ENCODE measurements around the gene RBBP5.
"Not testable (repeated sequence)": the region's sequence is repeated elsewhere in the genome, so short reads cannot be mapped to it uniquely, and the experiment has no call there.

The RBBP5 gene

DNA sequence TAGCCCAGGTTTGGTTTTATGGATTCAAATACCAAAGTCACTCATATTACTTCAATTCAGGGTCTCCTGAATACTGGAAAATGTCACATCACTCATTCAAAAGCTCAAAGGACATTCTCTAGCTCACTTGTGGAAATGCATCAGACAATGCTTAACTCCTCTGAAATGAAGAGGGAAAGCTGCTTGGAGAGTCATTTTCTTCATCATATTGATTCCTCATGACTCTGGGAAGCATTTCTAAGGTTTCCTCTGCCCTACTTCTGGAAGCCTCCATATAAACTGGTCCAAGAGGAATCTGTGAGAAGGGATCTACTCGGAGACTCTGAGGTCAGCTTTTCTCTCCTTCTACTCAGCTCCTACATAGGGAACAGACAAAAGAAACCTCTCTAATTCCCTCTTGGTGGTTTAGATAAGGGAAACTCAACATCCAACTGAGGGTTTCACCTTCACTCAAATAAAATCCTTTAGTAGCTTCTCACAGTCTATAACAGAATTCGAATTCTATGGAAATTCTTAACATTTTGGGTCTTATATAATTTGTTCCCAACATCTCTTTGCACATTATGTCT, 36.4 kb upstream of the RBBP5 start:
- Histone ChIP-seq H3K9me3 (replicated peaks in 1 of 2; ENCODE audit: control insufficient read depth in 2 of 2, insufficient read depth in 1 of 2, low read depth in 1 of 2, low read length in 2 of 2) (peaks cover 10 to 24% of the 10 kb centered on the region in 2 donors), H4K91ac (ENCODE audit: low read depth, low read length, poor library complexity) (no peak overlapping the region), H3K4me1 (ENCODE audit: control insufficient read depth in 2 of 2, insufficient read depth in 1 of 2, low read depth in 1 of 2, low read length in 2 of 2) (no peaks in the 10 kb centered on the region), H3K18ac (ENCODE audit: low read length) (no peak overlapping the region), H3K27ac (replicated peaks; ENCODE audit: low read length) (no peak overlapping the region), H3K9ac (ENCODE audit: low read depth, low read length, poor library complexity) (no peak overlapping the region), H3K36me3 (replicated peaks in 1 of 2; ENCODE audit: control insufficient read depth in 2 of 2, insufficient read depth in 2 of 2, low read length in 2 of 2) (peaks cover 38 to 89% of the 10 kb centered on the region in 2 donors), H3K27me3 (ENCODE audit: control insufficient read depth in 3 of 3, insufficient read depth in 3 of 3, low read depth in 1 of 3, low read length in 3 of 3) (no peaks in the 10 kb centered on the region), H3K4me3 (ENCODE audit: low read length in 2 of 2) (no peak overlapping the region), H2AFZ (ENCODE audit: low read length) (no peak overlapping the region), H3K23ac (ENCODE audit: low read depth, low read length, poor library complexity) (no peak overlapping the region), H3K79me1 (ENCODE audit: low read depth, low read length) (no peaks in the 10 kb centered on the region), H3K4me2 (ENCODE audit: insufficient read depth, low read length, poor library complexity, severe bottlenecking) (no peak overlapping the region), H2BK120ac (ENCODE audit: low read depth, low read length) (no peak overlapping the region), H2AK5ac (ENCODE audit: low read depth, low read length) (no peak overlapping the region), H3K14ac (ENCODE audit: low read length) (no peak overlapping the region), H2BK5ac (ENCODE audit: low read length) (no peak overlapping the region), H4K8ac (ENCODE audit: low read depth, low read length) (no peak overlapping the region), H2BK15ac (ENCODE audit: low read length) (no peak overlapping the region), H3K4ac (ENCODE audit: low read length) (no peak overlapping the region), H2BK12ac (ENCODE audit: low read length) (no peak overlapping the region)
- whole genome bisulfite sequencing, 2 donors (ENCODE audit: extremely low coverage in 2 of 2, insufficient read length in 2 of 2, insufficient replicate concordance in 1 of 2), result no CpG with 5 or more reads among the region's 2 CpGs
- DNase-seq (ENCODE audit: low spot score), result no peak

DNA sequence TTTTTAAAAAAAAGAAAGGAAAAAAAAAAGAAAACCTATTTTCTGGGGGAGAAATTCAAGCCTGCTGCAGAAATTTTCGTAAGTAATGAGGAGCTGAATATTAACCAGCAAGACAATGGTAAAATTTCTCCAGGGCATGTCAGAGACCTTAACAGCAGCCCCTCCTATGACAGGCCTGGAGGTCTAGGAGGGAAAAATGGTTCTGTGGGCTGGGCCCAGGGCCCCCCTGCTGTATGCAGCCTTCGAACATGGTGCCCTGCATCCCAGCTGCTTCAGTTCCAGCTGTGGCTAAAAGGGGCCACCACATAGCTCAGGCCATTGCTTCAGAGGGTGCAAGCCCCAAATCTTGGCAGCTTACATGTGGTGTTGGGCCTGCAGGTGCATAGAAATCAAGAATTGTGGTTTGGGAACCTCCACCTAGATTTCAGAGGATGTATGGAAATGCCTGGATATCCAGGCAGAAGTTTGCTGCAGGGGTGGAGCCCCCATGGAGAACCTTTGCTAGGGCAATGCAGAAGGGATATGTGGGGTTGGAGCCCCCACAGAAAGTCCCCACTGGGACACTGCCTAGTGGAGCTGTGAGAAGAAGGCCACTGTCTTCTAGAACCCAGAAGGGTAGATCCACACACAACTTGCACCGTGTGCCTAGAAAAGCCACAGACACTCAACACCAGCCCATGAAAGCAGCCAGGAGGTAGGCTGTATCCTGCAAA, 34.0 kb upstream of the RBBP5 start:
- not testable (repeated sequence) for H3K4ac ChIP-seq (ENCODE audit: low read length); H3K4me3 ChIP-seq (ENCODE audit: low read length in 2 of 2); H2BK12ac ChIP-seq (ENCODE audit: low read length); H2BK5ac ChIP-seq (ENCODE audit: low read length); H2AFZ ChIP-seq (ENCODE audit: low read length); H3K79me1 ChIP-seq (ENCODE audit: low read depth, low read length); DNase-seq (ENCODE audit: low spot score); H2BK120ac ChIP-seq (ENCODE audit: low read depth, low read length); H4K8ac ChIP-seq (ENCODE audit: low read depth, low read length); H3K14ac ChIP-seq (ENCODE audit: low read length); H3K27ac ChIP-seq (replicated peaks; ENCODE audit: low read length); H3K18ac ChIP-seq (ENCODE audit: low read length); H3K4me1 ChIP-seq (ENCODE audit: control insufficient read depth in 2 of 2, insufficient read depth in 1 of 2, low read depth in 1 of 2, low read length in 2 of 2); H2AK5ac ChIP-seq (ENCODE audit: low read depth, low read length); H2BK15ac ChIP-seq (ENCODE audit: low read length); H3K27me3 ChIP-seq (ENCODE audit: control insufficient read depth in 3 of 3, insufficient read depth in 3 of 3, low read depth in 1 of 3, low read length in 3 of 3); H3K23ac ChIP-seq (ENCODE audit: low read depth, low read length, poor library complexity); H3K9ac ChIP-seq (ENCODE audit: low read depth, low read length, poor library complexity); H3K4me2 ChIP-seq (ENCODE audit: insufficient read depth, low read length, poor library complexity, severe bottlenecking); H4K91ac ChIP-seq (ENCODE audit: low read depth, low read length, poor library complexity)
- H3K36me3 ChIP-seq (replicated peaks in 1 of 2; ENCODE audit: control insufficient read depth in 2 of 2, insufficient read depth in 2 of 2, low read length in 2 of 2), result peaks cover 32 to 80% of the 10 kb centered on the region in 2 donors
- H3K9me3 ChIP-seq (replicated peaks in 1 of 2; ENCODE audit: control insufficient read depth in 2 of 2, insufficient read depth in 1 of 2, low read depth in 1 of 2, low read length in 2 of 2), result peaks cover 10 to 24% of the 10 kb centered on the region in 2 donors
- WGBS, 2 donors (ENCODE audit: extremely low coverage in 2 of 2, insufficient read length in 2 of 2, insufficient replicate concordance in 1 of 2), result no CpG with 5 or more reads among the region's 3 CpGs

DNA sequence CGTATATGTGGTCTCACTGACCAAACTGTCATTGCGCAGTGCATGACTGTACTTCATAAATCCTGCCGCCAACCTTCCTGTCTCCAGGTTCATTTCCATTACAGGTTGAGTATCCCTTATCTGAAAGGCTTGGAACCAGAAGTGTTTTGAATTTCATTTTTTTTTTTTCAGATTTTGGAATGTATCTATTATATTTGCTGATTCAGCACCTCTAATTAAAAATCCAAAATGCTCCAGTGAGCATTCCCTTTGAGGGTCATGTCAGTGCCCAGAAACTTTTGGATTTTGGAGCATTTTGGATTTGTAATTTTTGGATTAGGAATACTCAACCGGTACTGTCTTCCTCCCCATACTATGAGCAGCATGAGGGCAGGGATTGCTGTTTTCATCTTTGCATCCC, 30.7 kb upstream of the RBBP5 start:
- no CpG with 5 or more reads among the region's 4 CpGs for WGBS, 2 donors (ENCODE audit: extremely low coverage in 2 of 2, insufficient read length in 2 of 2, insufficient replicate concordance in 1 of 2)
- no peak overlapping the region for H2BK15ac ChIP-seq (ENCODE audit: low read length)
- H3K4me2 ChIP-seq (ENCODE audit: insufficient read depth, low read length, poor library complexity, severe bottlenecking), result no peak overlapping the region
- H3K79me1 ChIP-seq (ENCODE audit: low read depth, low read length), result no peaks in the 10 kb centered on the region
- peaks cover 10 to 18% of the 10 kb centered on the region in 2 donors for H3K9me3 ChIP-seq (replicated peaks in 1 of 2; ENCODE audit: control insufficient read depth in 2 of 2, insufficient read depth in 1 of 2, low read depth in 1 of 2, low read length in 2 of 2)
- no peak overlapping the region for H2BK5ac ChIP-seq (ENCODE audit: low read length)
- H3K27ac ChIP-seq (replicated peaks; ENCODE audit: low read length), result no peak overlapping the region
- H2BK120ac ChIP-seq (ENCODE audit: low read depth, low read length), result no peak overlapping the region
- no peak overlapping the region for H2AK5ac ChIP-seq (ENCODE audit: low read depth, low read length)
- peaks cover 25 to 79% of the 10 kb centered on the region in 2 donors for H3K36me3 ChIP-seq (replicated peaks in 1 of 2; ENCODE audit: control insufficient read depth in 2 of 2, insufficient read depth in 2 of 2, low read length in 2 of 2)
- H3K23ac ChIP-seq (ENCODE audit: low read depth, low read length, poor library complexity), result no peak overlapping the region
- H2AFZ ChIP-seq (ENCODE audit: low read length), result no peak overlapping the region
- H4K8ac ChIP-seq (ENCODE audit: low read depth, low read length), result no peak overlapping the region
- no peak overlapping the region for H3K4ac ChIP-seq (ENCODE audit: low read length)
- H3K9ac ChIP-seq (ENCODE audit: low read depth, low read length, poor library complexity), result no peak overlapping the region
- H3K14ac ChIP-seq (ENCODE audit: low read length), result no peak overlapping the region
- H3K4me3 ChIP-seq (ENCODE audit: low read length in 2 of 2), result no peak overlapping the region
- H3K18ac ChIP-seq (ENCODE audit: low read length), result no peak overlapping the region
- no peak overlapping the region for H4K91ac ChIP-seq (ENCODE audit: low read depth, low read length, poor library complexity)
- no peak overlapping the region for H2BK12ac ChIP-seq (ENCODE audit: low read length)
- DNase-seq (ENCODE audit: low spot score), result no peak
- H3K27me3 ChIP-seq (ENCODE audit: control insufficient read depth in 3 of 3, insufficient read depth in 3 of 3, low read depth in 1 of 3, low read length in 3 of 3), result no peaks in the 10 kb centered on the region
- peaks cover 0 to 2% of the 10 kb centered on the region in 2 donors for H3K4me1 ChIP-seq (ENCODE audit: control insufficient read depth in 2 of 2, insufficient read depth in 1 of 2, low read depth in 1 of 2, low read length in 2 of 2)

DNA sequence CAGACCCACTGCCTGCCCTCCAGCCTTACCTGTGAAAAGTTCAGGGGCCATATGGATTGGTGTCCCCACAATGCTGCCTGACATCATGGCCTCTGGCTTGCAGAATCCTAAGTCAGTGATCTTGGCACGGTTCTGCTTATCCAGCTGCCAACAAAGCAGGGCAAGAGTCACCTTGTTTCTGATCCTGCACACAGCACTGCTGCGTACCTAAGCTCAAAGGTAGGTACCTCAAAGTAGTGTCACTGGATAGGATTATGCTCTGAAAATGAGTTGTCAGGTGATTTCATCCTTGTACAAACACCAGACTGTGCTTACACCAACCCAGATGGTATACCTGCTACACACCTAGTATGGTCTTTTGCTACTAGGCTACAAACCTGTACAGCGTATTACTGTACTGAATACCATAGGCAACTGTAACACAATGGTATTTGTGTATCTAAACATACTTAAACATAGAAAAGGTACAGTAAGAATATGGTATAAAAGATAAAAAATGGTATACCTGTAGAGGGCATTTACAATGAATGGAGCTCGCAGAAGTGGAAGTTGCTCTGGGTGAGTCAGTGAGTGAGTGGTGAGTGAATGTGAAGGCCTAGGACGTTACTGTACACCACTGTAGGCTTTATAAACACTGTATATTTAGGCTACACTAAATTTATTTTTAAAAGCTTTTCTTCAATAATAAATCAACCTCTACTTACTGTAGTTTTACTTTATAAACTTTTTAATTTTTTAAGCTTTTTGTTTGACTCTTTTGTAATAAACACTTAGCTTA, 29.1 kb upstream of the RBBP5 start:
- H3K4me1 ChIP-seq (ENCODE audit: control insufficient read depth in 2 of 2, insufficient read depth in 1 of 2, low read depth in 1 of 2, low read length in 2 of 2), result peaks cover 0 to 3% of the 10 kb centered on the region in 2 donors
- H3K14ac ChIP-seq (ENCODE audit: low read length), result no peak overlapping the region
- H3K9me3 ChIP-seq (replicated peaks in 1 of 2; ENCODE audit: control insufficient read depth in 2 of 2, insufficient read depth in 1 of 2, low read depth in 1 of 2, low read length in 2 of 2), result peaks cover 3% of the 10 kb centered on the region in 2 donors
- no CpG with 5 or more reads among the region's 5 CpGs for WGBS, 2 donors (ENCODE audit: extremely low coverage in 2 of 2, insufficient read length in 2 of 2, insufficient replicate concordance in 1 of 2)
- H3K27ac ChIP-seq (replicated peaks; ENCODE audit: low read length), result no peak overlapping the region
- H2BK15ac ChIP-seq (ENCODE audit: low read length), result no peak overlapping the region
- H3K9ac ChIP-seq (ENCODE audit: low read depth, low read length, poor library complexity), result no peak overlapping the region
- peaks cover 16 to 72% of the 10 kb centered on the region in 2 donors for H3K36me3 ChIP-seq (replicated peaks in 1 of 2; ENCODE audit: control insufficient read depth in 2 of 2, insufficient read depth in 2 of 2, low read length in 2 of 2)
- no peak overlapping the region for H2BK5ac ChIP-seq (ENCODE audit: low read length)
- H3K18ac ChIP-seq (ENCODE audit: low read length), result no peak overlapping the region
- no peaks in the 10 kb centered on the region for H3K27me3 ChIP-seq (ENCODE audit: control insufficient read depth in 3 of 3, insufficient read depth in 3 of 3, low read depth in 1 of 3, low read length in 3 of 3)
- DNase-seq (ENCODE audit: low spot score), result no peak
- no peak overlapping the region for H3K4ac ChIP-seq (ENCODE audit: low read length)
- H3K23ac ChIP-seq (ENCODE audit: low read depth, low read length, poor library complexity), result peak overlapping the region; percentile 2
- peak overlapping the region; percentile 49 for H4K8ac ChIP-seq (ENCODE audit: low read depth, low read length)
- no peak overlapping the region for H4K91ac ChIP-seq (ENCODE audit: low read depth, low read length, poor library complexity)
- H2AFZ ChIP-seq (ENCODE audit: low read length), result no peak overlapping the region
- no peaks in the 10 kb centered on the region for H3K79me1 ChIP-seq (ENCODE audit: low read depth, low read length)
- no peak overlapping the region for H2BK120ac ChIP-seq (ENCODE audit: low read depth, low read length)
- H3K4me2 ChIP-seq (ENCODE audit: insufficient read depth, low read length, poor library complexity, severe bottlenecking), result no peak overlapping the region
- no peak overlapping the region for H3K4me3 ChIP-seq (ENCODE audit: low read length in 2 of 2)
- no peak overlapping the region for H2AK5ac ChIP-seq (ENCODE audit: low read depth, low read length)
- H2BK12ac ChIP-seq (ENCODE audit: low read length), result no peak overlapping the region

Data from neuronal stem cell (in vitro differentiated cells).